Kidney epithelial cell (primary cell): ENCODE results near the gene SPOPL. TPM values are rescaled to one million over a fixed set of nuclear protein-coding genes. Genes with fewer than 3 reads are reported as not detected.

Experiments
- DNase-seq: peaks from one replicate; pipeline ENCODE4 v3.0.0-alpha.2; 2010; ENCODE audit warnings: low read depth
- H3K27me3 ChIP-seq: 2 replicates; pipeline ENCODE4 v1.6.0; 2011; ENCODE audit warnings: low read length; ENCODE audit not compliant: control insufficient read depth, insufficient read depth
- H3K36me3 ChIP-seq: 2 replicates; pipeline ENCODE4 v1.5.1; 2011; ENCODE audit warnings: low read length; ENCODE audit not compliant: control insufficient read depth, insufficient read depth
- H3K4me3 ChIP-seq: 2 replicates; pipeline ENCODE4 v1.5.1; 2011; ENCODE audit warnings: low read depth, mild to moderate bottlenecking, control low read depth, low read length
- total RNA-seq: library from RNA; depleted of rRNA; stranded (reverse); fragments of >200 nt; gene quantifications from 2 replicates; pipeline ENCODE4 v1.2.3, GENCODE V29; 2015
- TF ChIP-seq, protein P1 (sequence below): IDR thresholded peaks from 2 replicates; pipeline ENCODE4 v1.5.1; 2011; ENCODE audit warnings: mild to moderate bottlenecking, moderate library complexity, low read length, control low read depth, inconsistent platforms; ENCODE audit not compliant: insufficient read depth, poor library complexity, severe bottlenecking

SPOPL gene
- total RNA-seq, 1 donor from 2014 or later, result 19.3 TPM

DNA sequence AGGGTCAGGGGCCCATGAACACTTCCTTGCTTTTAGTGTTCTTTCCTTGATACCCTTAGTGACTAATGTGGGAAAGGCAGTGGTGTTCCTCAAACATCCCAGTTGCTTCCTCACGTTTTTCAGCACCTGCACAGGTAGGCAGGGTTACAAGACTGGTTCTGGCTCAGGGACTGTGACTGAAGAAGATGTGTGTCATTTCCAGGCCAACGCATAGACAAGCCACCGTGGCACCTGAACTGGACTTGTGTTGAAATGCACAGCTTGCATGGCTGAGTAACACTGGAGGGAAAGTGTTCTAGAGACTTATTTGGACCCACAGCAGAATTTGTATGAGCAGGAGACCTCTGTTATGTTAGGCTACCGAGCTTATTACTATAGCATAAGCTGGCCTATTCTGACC, 107.9 kb downstream of the SPOPL start:
- Histone ChIP-seq H3K4me3 (no peak overlapping the region), H3K27me3 (no peaks in the 10 kb centered on the region), H3K36me3 (no peaks in the 10 kb centered on the region)
- TF ChIP-seq, protein P1, sequence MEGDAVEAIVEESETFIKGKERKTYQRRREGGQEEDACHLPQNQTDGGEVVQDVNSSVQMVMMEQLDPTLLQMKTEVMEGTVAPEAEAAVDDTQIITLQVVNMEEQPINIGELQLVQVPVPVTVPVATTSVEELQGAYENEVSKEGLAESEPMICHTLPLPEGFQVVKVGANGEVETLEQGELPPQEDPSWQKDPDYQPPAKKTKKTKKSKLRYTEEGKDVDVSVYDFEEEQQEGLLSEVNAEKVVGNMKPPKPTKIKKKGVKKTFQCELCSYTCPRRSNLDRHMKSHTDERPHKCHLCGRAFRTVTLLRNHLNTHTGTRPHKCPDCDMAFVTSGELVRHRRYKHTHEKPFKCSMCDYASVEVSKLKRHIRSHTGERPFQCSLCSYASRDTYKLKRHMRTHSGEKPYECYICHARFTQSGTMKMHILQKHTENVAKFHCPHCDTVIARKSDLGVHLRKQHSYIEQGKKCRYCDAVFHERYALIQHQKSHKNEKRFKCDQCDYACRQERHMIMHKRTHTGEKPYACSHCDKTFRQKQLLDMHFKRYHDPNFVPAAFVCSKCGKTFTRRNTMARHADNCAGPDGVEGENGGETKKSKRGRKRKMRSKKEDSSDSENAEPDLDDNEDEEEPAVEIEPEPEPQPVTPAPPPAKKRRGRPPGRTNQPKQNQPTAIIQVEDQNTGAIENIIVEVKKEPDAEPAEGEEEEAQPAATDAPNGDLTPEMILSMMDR, result no peak
- no peak for DNase-seq

DNA sequence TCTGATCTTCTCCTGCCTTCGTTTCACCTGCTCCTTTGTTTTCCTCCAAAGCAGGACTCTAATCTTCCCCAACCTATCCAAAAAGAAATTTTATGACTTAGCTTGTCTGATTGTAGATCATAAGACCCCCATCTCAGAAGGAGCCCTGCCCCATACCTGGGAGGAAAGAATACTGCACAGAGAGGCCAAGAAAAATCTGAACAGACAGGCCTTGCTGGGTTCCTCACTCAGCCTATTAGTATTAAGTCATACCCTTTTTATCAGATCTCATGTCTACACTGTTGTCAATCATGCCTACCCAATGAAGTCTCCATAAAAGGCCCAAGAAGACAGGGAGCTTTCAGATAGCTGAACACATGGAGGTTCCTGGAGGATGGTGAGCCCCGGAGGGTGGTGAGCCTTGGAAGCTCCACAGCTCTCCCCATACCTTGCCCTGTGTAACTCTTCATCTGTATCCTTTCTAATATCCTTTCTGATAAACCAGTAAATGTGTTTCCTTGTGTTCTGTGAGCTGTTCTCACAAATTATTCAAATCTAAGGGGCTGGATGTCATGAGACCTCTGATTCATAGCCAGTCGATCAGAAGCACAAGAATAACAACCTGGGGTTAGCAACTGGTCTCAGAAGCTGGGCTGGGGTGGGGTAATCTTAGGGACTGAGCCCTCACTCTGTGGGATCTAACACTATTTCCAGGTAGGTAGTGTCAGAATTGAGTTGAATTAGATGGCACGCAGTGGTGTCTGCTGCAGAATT, 108.8 kb downstream of the SPOPL start:
- DNase-seq, result no peak
- TF ChIP-seq, protein P1, result no peak
- H3K4me3 ChIP-seq, result no peak overlapping the region
- H3K36me3 ChIP-seq, result no peaks in the 10 kb centered on the region
- no peaks in the 10 kb centered on the region for H3K27me3 ChIP-seq

DNA sequence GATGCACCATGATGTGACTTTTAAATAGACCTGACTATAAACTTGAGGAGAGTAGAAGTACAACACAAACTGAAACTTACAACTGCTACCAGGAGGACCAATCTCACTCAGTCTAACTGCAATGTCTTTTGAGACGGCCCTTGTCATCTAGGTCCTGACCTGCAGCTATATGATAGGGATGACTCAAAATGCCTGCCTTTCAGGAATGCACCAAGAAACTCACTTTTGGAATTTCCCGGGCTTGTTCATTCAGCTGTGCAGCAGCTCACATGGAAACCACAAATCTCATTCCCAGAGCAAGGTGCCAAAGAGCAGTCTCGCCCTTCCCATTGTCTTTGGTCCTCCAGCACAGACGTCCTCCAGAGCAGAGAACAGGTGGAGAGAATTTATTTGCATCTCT, 113.7 kb downstream of the SPOPL start:
- TF ChIP-seq, protein P1, result no peak
- Histone ChIP-seq H3K36me3 (no peaks in the 10 kb centered on the region), H3K27me3 (no peaks in the 10 kb centered on the region), H3K4me3 (no peak overlapping the region)
- DNase-seq, result peak; percentile 96

DNA sequence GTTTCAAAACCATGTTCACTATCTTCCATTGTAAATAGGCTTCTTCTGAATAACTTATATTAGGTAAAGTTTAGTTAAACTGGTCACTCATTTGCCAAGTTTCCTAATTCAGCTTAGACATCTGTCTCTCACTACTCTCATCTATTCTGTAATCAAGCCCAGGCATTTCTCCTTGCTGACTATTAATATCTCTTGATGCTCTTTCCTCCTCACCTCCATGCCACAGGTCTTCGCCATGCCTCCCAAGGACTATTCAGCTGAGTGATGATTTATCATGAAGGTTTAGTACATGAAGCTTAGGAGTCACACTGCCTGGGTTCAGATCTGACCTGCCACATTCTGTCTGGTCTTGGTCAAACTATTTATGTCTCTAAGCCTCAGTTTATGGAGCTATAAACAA, 115.5 kb downstream of the SPOPL start:
- Histone ChIP-seq H3K27me3 (no peaks in the 10 kb centered on the region), H3K4me3 (no peak overlapping the region), H3K36me3 (no peaks in the 10 kb centered on the region)
- TF ChIP-seq, protein P1, result no peak
- DNase-seq, result no peak

DNA sequence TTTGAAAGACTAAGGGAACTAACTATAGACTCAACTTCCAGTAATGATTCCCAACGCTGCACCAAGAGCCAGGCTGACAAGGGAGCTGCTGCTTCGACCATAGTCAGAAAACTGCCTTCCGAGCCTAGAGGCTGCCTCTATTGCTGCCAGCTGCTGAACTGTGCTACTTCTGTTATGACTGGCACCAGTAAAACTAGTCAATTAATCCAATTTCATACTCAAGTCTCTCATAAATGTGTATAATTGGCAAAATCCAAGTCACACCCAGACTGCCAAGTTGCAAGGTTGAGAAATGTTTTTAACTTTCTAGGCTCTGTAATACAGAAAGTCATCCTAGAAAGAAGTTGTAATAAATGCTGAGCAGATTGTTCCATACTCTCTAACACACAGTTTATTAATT, 117.4 kb downstream of the SPOPL start:
- no peak for DNase-seq
- H3K36me3 ChIP-seq, result no peaks in the 10 kb centered on the region
- TF ChIP-seq, protein P1, result no peak
- no peak overlapping the region for H3K4me3 ChIP-seq
- H3K27me3 ChIP-seq, result no peaks in the 10 kb centered on the region

DNA sequence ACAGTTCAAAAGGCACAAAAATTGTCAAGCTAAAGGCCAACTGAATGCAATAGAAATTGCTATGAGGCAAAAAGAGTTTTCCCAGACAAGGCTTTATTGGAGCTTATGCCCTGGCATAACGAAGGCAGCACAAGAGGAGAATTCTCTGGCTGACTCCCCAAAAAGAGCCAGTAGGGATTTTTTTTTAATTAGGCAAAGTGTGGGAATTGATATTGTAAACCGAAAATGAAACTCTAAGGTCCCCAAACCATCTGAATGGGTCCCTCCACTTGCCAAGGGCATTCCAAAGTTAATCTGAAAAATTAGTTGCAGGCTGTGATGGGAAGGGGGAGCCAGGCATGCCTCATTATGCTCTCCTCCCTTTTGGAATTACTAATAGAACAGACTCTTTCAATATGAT, 118.9 kb downstream of the SPOPL start:
- no peaks in the 10 kb centered on the region for H3K27me3 ChIP-seq
- TF ChIP-seq, protein P1, result no peak
- no peaks in the 10 kb centered on the region for H3K36me3 ChIP-seq
- DNase-seq, result no peak
- no peak overlapping the region for H3K4me3 ChIP-seq
